HCT116 (cell line): Measurements from ENCODE around the gene PRR3. TPM values are rescaled to one million over a fixed set of nuclear protein-coding genes. Genes with fewer than 3 reads are reported as not detected.

ENCODE experiments used
- ATAC-seq: fragments of 200-7000 bp; cut with Tn5 transposase; 2 replicates; pipeline ENCODE4 v1.9.1; 2020; ENCODE audit warnings: mild to moderate bottlenecking, moderate library complexity
- BruUV-seq: library from RNA; stranded (reverse); fragments of 400-500 nt; replicated peaks from 2 replicates; lab custom pipeline; 2021; lab: Mats Ljungman, UMichigan
- CTCF ChIA-PET: fragments of 300-600 bp; sonication (Branson Sonifier 250); formaldehyde crosslinking; loops from one replicate; lab custom pipeline; 2021; ENCODE audit warnings: antibody characterized with exemption; lab: Charles Lee
- POLR2A ChIA-PET: fragments of 300-600, 350-600 bp; sonication (Branson Sonifier 250); formaldehyde crosslinking; loops from one replicate; lab custom pipeline; 2021; ENCODE audit warnings: antibody characterized with exemption; lab: Charles Lee
- RAD21 ChIA-PET, 2 experiments: fragments of 300-600 bp; sonication (Branson Sonifier 250); formaldehyde crosslinking; loops; one replicate each; lab custom pipeline; 2023; ENCODE audit warnings: low total read pairs in 2 of 2; ENCODE audit not compliant: uncharacterized antibody in 2 of 2, unreplicated experiment in 2 of 2, low non-redundant PET in 1 of 2; lab: Charles Lee
- DNase-seq: peaks from one replicate; pipeline ENCODE4 v3.0.0-alpha.2; 2010; ENCODE audit warnings: low read depth, low spot score
- H2AFZ ChIP-seq: fragments of 200-600 bp; shearing (Covaris generic), sonication (generic); 2 replicates; pipeline ENCODE4 v1.6.1; 2017; ENCODE audit warnings: low read depth, mixed run types, mixed read lengths, antibody characterized with exemption, low read length; ENCODE audit not compliant: poor library complexity, severe bottlenecking
- H3K27ac ChIP-seq: 2 replicates; pipeline ENCODE4 v1.5.1; 2012; ENCODE audit warnings: low read depth, low read length
- H3K27me3 ChIP-seq: fragments of 200-600 bp; sonication (generic); 2 replicates; pipeline ENCODE4 v1.6.1; 2016; ENCODE audit warnings: mixed run types, low read length, mixed read lengths; ENCODE audit not compliant: insufficient read depth
- H3K36me3 ChIP-seq, 2 experiments: fragments of 200-500 bp in 1 of 2; fragments of 200-600 bp in 1 of 2; sonication (Bioruptor generic) in 1 of 2; sonication (generic) in 1 of 2; 2 replicates each; pipeline versions ENCODE4 v1.5.1 to v1.6.1; 2014 to 2016; ENCODE audit warnings: low read length in 2 of 2, inconsistent platforms in 1 of 2, mixed read lengths in 1 of 2, mixed run types in 1 of 2; ENCODE audit not compliant: insufficient read depth in 2 of 2, control insufficient read depth in 1 of 2
- H3K4me1 ChIP-seq, 2 experiments: fragments of 200-600 bp in 1 of 2; sonication (generic) in 1 of 2; 2 replicates each; pipeline versions ENCODE4 v1.5.1 to v1.6.1; 2012 to 2017; ENCODE audit warnings: low read length in 2 of 2, inconsistent platforms in 1 of 2, mild to moderate bottlenecking in 1 of 2, mixed read lengths in 1 of 2, mixed run types in 1 of 2, moderate library complexity in 1 of 2; ENCODE audit not compliant: insufficient read depth in 2 of 2, control insufficient read depth in 1 of 2
- H3K4me2 ChIP-seq: fragments of 200-600 bp; sonication (generic); 2 replicates; pipeline ENCODE4 v1.6.1; 2017; ENCODE audit warnings: mixed run types, low read length, mixed read lengths
- H3K4me3 ChIP-seq, 2 experiments: fragments of 200-600 bp in 1 of 2; sonication (generic) in 1 of 2; replicated peaks in 1 of 2; 2 replicates each; pipeline ENCODE4 v1.5.1; 2011 to 2016; ENCODE audit warnings: low read length in 2 of 2, control low read depth in 1 of 2, low read depth in 1 of 2, mild to moderate bottlenecking in 1 of 2, mixed read lengths in 1 of 2, mixed run types in 1 of 2
- H3K79me2 ChIP-seq: fragments of 200-600 bp; sonication (generic); 2 replicates; pipeline ENCODE4 v1.6.1; 2017; ENCODE audit warnings: mild to moderate bottlenecking, mixed run types, low read length, moderate library complexity, mixed read lengths; ENCODE audit not compliant: insufficient read depth
- H3K9ac ChIP-seq: fragments of 200-600 bp; sonication (generic); 2 replicates; pipeline ENCODE4 v1.6.1; 2016; ENCODE audit warnings: low read length, mixed read lengths
- H3K9me2 ChIP-seq: fragments of 200-600 bp; sonication (generic), shearing (Covaris generic); 2 replicates; pipeline ENCODE4 v1.6.1; 2017; ENCODE audit warnings: mixed run types, mild to moderate bottlenecking, moderate library complexity; ENCODE audit not compliant: insufficient read depth
- H3K9me3 ChIP-seq, 2 experiments: fragments of 200-500 bp in 1 of 2; fragments of 200-600 bp in 1 of 2; sonication (Bioruptor generic) in 1 of 2; sonication (generic) in 1 of 2; 2 replicates each; pipeline ENCODE4 v1.6.1; 2014 to 2017; ENCODE audit warnings: low read length in 2 of 2, mixed read lengths in 2 of 2, inconsistent platforms in 1 of 2, low read depth in 1 of 2, mild to moderate bottlenecking in 1 of 2, mixed run types in 1 of 2, moderate library complexity in 1 of 2; ENCODE audit not compliant: control insufficient read depth in 1 of 2, insufficient read depth in 1 of 2
- H4K20me1 ChIP-seq: fragments of 200-600 bp; sonication (generic), shearing (Covaris generic); 2 replicates; pipeline ENCODE4 v1.6.1; 2017; ENCODE audit warnings: mixed run types, mild to moderate bottlenecking, moderate library complexity; ENCODE audit not compliant: insufficient read depth
- EZH2 ChIP-seq: fragments of 200-600 bp; sonication (generic); IDR thresholded peaks from 2 replicates; pipeline ENCODE4 v1.6.1; 2017; ENCODE audit warnings: antibody characterized with exemption, mixed run types
- EZH2phosphoT487 ChIP-seq: fragments of 200-600 bp; IDR thresholded peaks from 2 replicates; pipeline ENCODE4 v1.6.1; 2018; ENCODE audit warnings: antibody characterized with exemption, borderline replicate concordance
- POLR2AphosphoS5 ChIP-seq: IDR thresholded peaks from 2 replicates; pipeline ENCODE4 v1.6.1; 2011; ENCODE audit warnings: mild to moderate bottlenecking, low read depth, low read length, moderate library complexity
- RAD21 ChIP-seq: IDR thresholded peaks from 2 replicates; pipeline ENCODE4 v1.6.1; 2012; ENCODE audit warnings: low read depth, mild to moderate bottlenecking
- SRF ChIP-seq: IDR thresholded peaks from 2 replicates; pipeline ENCODE4 v1.6.1; 2012; ENCODE audit warnings: low read depth
- TCF7L2 ChIP-seq: IDR thresholded peaks from 2 replicates; pipeline ENCODE4 v1.7.0; 2011; ENCODE audit warnings: borderline replicate concordance, inconsistent platforms; ENCODE audit not compliant: insufficient read depth, insufficient read length; ENCODE audit errors: extremely low read depth
- YY1 ChIP-seq: IDR thresholded peaks from 2 replicates; pipeline ENCODE4 v1.6.1; 2011; ENCODE audit warnings: low read length, low read depth, moderate library complexity, mild to moderate bottlenecking; ENCODE audit not compliant: insufficient replicate concordance; ENCODE audit errors: extremely low read depth
- ZBTB33 ChIP-seq: IDR thresholded peaks from 2 replicates; pipeline ENCODE4 v1.6.1; 2011; ENCODE audit warnings: mild to moderate bottlenecking, low read length, moderate library complexity; ENCODE audit not compliant: insufficient replicate concordance; ENCODE audit errors: extremely low read depth
- ZFX ChIP-seq: fragments of 450-650 bp; IDR thresholded peaks from 2 replicates; pipeline ENCODE4 v1.6.1; 2017
- intact Hi-C: fragments of 100-400 bp; cut with micrococcal nuclease; formaldehyde crosslinking; loops from 2 replicates; pipeline ENCODE4 v1.10.0; 2022
- total RNA-seq: library from RNA; stranded (reverse); gene quantifications from one replicate; pipeline ENCODE4 v1.2.1, GENCODE V29; 2021; ENCODE audit not compliant: unreplicated experiment

Gene PRR3
- total RNA-seq, 1 experiment from 2014 or later = 16.7 TPM

GRCh38 chr6:30542404-30542725, 14.7 kb upstream of the PRR3 start:
- H3K9me3 ChIP-seq = no peaks in the 10 kb centered on the region
- H3K4me2 ChIP-seq = no peak overlapping the region
- no TSS peak for BruUV-seq
- ChIA-PET CTCF (interaction anchor here (0.9 to 3.3 kb wide), 8 partner anchors 10 to 189 kb away, joined by 3 to 36 read pairs (median 6); partner anchors contain the start of gene ABCF1), POLR2A (interaction anchor here (1.1 to 1.7 kb wide), 3 partner anchors 10 to 188 kb away, joined by 3 to 4 read pairs (median 3); no protein-coding TSS in a partner anchor), RAD21 (interaction anchor here in 1 of 2 experiments (1.1 kb wide), 1 partner anchor 188 kb away, joined by 5 read pairs; no protein-coding TSS in a partner anchor)
- no peaks in the 10 kb centered on the region for H3K9me2 ChIP-seq
- TF ChIP-seq EZH2 = no peak
- no peak for TF ChIP-seq EZH2phosphoT487
- TF ChIP-seq POLR2AphosphoS5 = no peak
- no peak for TF ChIP-seq RAD21
- TF ChIP-seq ZFX = no peak
- TF ChIP-seq TCF7L2 = no peak
- no peak for TF ChIP-seq YY1
- no peak for TF ChIP-seq SRF
- TF ChIP-seq ZBTB33 = no peak
- peaks cover 0 to 10% of the 10 kb centered on the region in 2 experiments; a peak in 2 of 4 replicates for H3K4me1 ChIP-seq
- 0 out of 4 replicates have a peak, but pooled peaks cover 0 to 2% of the 10 kb centered on the region in 2 experiments for H3K36me3 ChIP-seq
- no peak overlapping the region for H3K4me3 ChIP-seq
- H3K27me3 ChIP-seq = no peaks in the 10 kb centered on the region
- ATAC-seq = no peak
- no peak overlapping the region for H2AFZ ChIP-seq
- no peak overlapping the region for H3K9ac ChIP-seq
- H3K79me2 ChIP-seq = no peaks in the 10 kb centered on the region
- no peak overlapping the region for H3K27ac ChIP-seq
- intact Hi-C loops = loop anchor here (5.0 kb wide), 1 partner anchor 190 kb away; no protein-coding TSS in a partner anchor
- H4K20me1 ChIP-seq = no peaks in the 10 kb centered on the region
- DNase-seq = no peak
